H1 (cell line): ENCODE data around the gene DDX42. TPM values are rescaled to one million over a fixed set of nuclear protein-coding genes. Genes with fewer than 3 reads are reported as not detected.

Experiments used
- CEBPB ChIP-seq: IDR thresholded peaks from 2 replicates; pipeline ENCODE4 v1.6.1; 2012; ENCODE audit warnings: low read depth, low read length
- HDAC2 ChIP-seq, 2 experiments: fragments of 300-600 bp in 1 of 2; sonication (generic) in 1 of 2; IDR thresholded peaks; 2 replicates each; pipeline ENCODE4 v1.6.1; 2011 to 2012; ENCODE audit warnings: low read depth in 2 of 2, low read length in 2 of 2, mild to moderate bottlenecking in 2 of 2, moderate library complexity in 2 of 2, borderline replicate concordance in 1 of 2, inconsistent platforms in 1 of 2
- RAD21 ChIP-seq, 2 experiments: IDR thresholded peaks in 1 of 2; conservative IDR thresholded peaks in 1 of 2; 2 replicates each; pipeline ENCODE4 v1.6.1; 2011; ENCODE audit warnings: low read depth in 2 of 2, low read length in 2 of 2, improper control_type of control experiment in 1 of 2, inconsistent platforms in 1 of 2, mild to moderate bottlenecking in 1 of 2, moderate library complexity in 1 of 2
- TBP ChIP-seq: IDR thresholded peaks from 2 replicates; pipeline ENCODE4 v1.6.1; 2011; ENCODE audit warnings: low read depth, low read length, improper control_type of control experiment
- TCF12 ChIP-seq: IDR thresholded peaks from 2 replicates; pipeline ENCODE4 v1.6.1; 2011; ENCODE audit warnings: low read depth, mild to moderate bottlenecking, low read length
- polyA plus RNA-seq, 7 experiments: library from polyadenylated mRNA; depleted of rRNA in 3 of 7; stranded (reverse) in 5 of 7; unstranded in 2 of 7; fragments of >200 nt in 5 of 7; fragments of 200-250 nt in 2 of 7; gene quantifications; 1 replicate in 5 of 7; 2 replicates in 1 of 7; 4 replicates in 1 of 7; pipeline versions ENCODE4 v1.2.1 to v1.2.3, GENCODE V29; 2011 to 2013; ENCODE audit warnings: missing spikeins in 2 of 7, mixed read lengths in 2 of 7
- total RNA-seq: library from RNA; stranded (reverse); fragmentation: NEBNext Ultra II Directional; extraction: Animal tissue kit (Norgen Biotek cat#: 25700); gene quantifications from 2 replicates; pipeline ENCODE4 v1.2.1, GENCODE V29; 2021
- TF ChIP-seq, protein P1 (sequence below), 3 experiments: IDR thresholded peaks; 1 replicate in 2 of 3; 2 replicates in 1 of 3; pipeline versions ENCODE4 v1.5.1 to v1.6.1; 2011; ENCODE audit warnings: low read length in 3 of 3, mild to moderate bottlenecking in 3 of 3, inconsistent platforms in 2 of 3, low read depth in 1 of 3, moderate library complexity in 1 of 3; ENCODE audit not compliant: insufficient read depth in 1 of 3; ENCODE audit errors: control extremely low read depth in 1 of 3

Gene DDX42
- total and polyA plus RNA-seq, 2 of the 8 experiments (the other 6 are each of a cell fraction or from before 2014, with no cell fraction given), result 40.6 to 114 TPM

GRCh38 chr17:63859257-63859656 lies 85.3 kb downstream of the DDX42 start (continued):
- TF ChIP-seq HDAC2 (IDR thresholded peaks at IDR 0.05; ENCODE audit: borderline replicate concordance in 1 of 2, low read depth in 2 of 2, low read length in 2 of 2) (no peak), TBP (no peak), CEBPB (no peak), TCF12 (no peak), RAD21 (IDR thresholded peaks at IDR 0.05 in 1 of 2, conservative IDR thresholded peaks at IDR 0.05 in 1 of 2; ENCODE audit: low read depth in 2 of 2, low read length in 2 of 2) (no peak)
- TF ChIP-seq, protein P1, sequence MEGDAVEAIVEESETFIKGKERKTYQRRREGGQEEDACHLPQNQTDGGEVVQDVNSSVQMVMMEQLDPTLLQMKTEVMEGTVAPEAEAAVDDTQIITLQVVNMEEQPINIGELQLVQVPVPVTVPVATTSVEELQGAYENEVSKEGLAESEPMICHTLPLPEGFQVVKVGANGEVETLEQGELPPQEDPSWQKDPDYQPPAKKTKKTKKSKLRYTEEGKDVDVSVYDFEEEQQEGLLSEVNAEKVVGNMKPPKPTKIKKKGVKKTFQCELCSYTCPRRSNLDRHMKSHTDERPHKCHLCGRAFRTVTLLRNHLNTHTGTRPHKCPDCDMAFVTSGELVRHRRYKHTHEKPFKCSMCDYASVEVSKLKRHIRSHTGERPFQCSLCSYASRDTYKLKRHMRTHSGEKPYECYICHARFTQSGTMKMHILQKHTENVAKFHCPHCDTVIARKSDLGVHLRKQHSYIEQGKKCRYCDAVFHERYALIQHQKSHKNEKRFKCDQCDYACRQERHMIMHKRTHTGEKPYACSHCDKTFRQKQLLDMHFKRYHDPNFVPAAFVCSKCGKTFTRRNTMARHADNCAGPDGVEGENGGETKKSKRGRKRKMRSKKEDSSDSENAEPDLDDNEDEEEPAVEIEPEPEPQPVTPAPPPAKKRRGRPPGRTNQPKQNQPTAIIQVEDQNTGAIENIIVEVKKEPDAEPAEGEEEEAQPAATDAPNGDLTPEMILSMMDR (IDR thresholded peaks at IDR 0.05; ENCODE audit: control extremely low read depth in 1 of 3, insufficient read depth in 1 of 3, low read depth in 1 of 3, low read length in 3 of 3), result no peak
